Activated T-cell treated with anti-CD3 and anti-CD28 coated beads, Interleukin-2, amount 50 U/mL, for 72 hours (primary cell): Measurements from ENCODE around the gene HOXD9. TPM values are rescaled to one million over a fixed set of nuclear protein-coding genes. Genes with fewer than 3 reads are reported as not detected.

Experiments
- ATAC-seq, 2 donors: fragments of 150-1000 bp; cut with Tn5 transposase; replicated peaks in 1 of 2; 2 replicates each; pipeline ENCODE4 v1.10.0; 2021; ENCODE audit warnings: moderate library complexity in 2 of 2, mild to moderate bottlenecking in 1 of 2
- DNase-seq, 2 donors: peaks; one replicate each; pipeline ENCODE4 v3.0.0; 2021 to 2022; ENCODE audit warnings: mixed read lengths in 1 of 2
- H3K27ac Mint-ChIP-seq: one replicate; pipeline ENCODE4 v1.8.0; 2022; ENCODE audit warnings: mild to moderate bottlenecking, moderate library complexity, mixed read lengths
- H3K27me3 Mint-ChIP-seq: one replicate; pipeline ENCODE4 v1.8.0; 2022; ENCODE audit warnings: low read depth, mixed read lengths
- H3K36me3 Mint-ChIP-seq, 2 donors: one replicate each; pipeline ENCODE4 v1.8.0; 2022; ENCODE audit warnings: mixed read lengths in 2 of 2, mild to moderate bottlenecking in 1 of 2; ENCODE audit not compliant: insufficient read depth in 2 of 2
- H3K4me1 Mint-ChIP-seq: one replicate; pipeline ENCODE4 v1.8.0; 2022; ENCODE audit warnings: low read depth, mixed read lengths
- H3K4me3 Mint-ChIP-seq, 2 donors: one replicate each; pipeline ENCODE4 v1.8.0; 2022; ENCODE audit warnings: mild to moderate bottlenecking in 2 of 2, mixed read lengths in 2 of 2, moderate library complexity in 2 of 2
- H3K9me3 Mint-ChIP-seq, 2 donors: one replicate each; pipeline ENCODE4 v1.8.0; 2022; ENCODE audit warnings: mixed read lengths in 2 of 2
- total RNA-seq, 2 donors: library from RNA; stranded (reverse); gene quantifications; one replicate each; pipeline ENCODE4 v1.2.3, GENCODE V29; 2022

Gene HOXD9
- total RNA-seq, 2 donors from 2014 or later = not detected

DNA sequence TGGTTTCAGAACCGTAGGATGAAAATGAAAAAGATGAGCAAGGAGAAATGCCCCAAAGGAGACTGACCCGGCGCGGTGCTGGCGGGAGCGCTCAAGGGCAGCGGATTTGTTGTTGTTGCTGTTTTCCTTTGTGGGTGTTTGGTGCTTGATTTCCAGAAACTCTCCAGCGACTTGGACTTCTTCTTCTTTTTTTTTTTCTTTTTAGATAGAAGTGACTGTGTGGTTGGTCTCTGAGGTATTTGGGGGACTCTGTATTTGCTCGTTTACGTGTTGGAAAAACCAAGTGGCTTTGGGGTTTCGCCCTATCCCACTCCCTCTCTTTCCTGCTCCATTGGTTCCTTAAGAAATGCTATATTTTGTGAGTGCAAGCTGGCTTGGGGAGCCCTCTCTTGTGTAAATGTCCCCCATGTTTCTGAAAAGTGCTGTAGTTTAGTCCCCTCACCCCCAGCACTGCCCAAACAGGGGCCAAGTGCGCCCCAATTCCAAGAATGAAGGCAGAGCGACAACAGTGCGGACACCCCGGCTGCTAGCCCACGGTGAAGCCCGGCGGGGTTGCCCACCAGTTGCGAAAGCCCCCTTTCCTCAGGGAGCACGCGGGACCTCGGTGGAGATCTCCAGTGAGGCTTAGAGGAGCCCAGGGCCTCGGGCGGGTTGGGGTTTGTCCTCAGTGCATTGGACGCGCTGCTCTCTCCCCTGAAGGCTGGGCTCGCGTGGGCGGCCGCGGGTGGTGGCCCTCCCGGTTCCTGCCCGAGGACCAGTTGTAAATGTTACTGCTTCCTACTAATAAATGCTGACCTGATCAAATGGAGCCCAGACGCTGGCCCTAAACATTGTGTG, 1.8 kb downstream of the HOXD9 start:
- Mint-ChIP-seq H3K4me1 (peaks cover 26% of the 10 kb centered on the region), H3K27me3 (peaks cover 81% of the 10 kb centered on the region), H3K27ac (no peak overlapping the region), H3K4me3 (peak overlapping the region; percentile 10 to 50), H3K36me3 (peaks cover 0 to 2% of the 10 kb centered on the region in 2 donors), H3K9me3 (no peaks in the 10 kb centered on the region)
- ATAC-seq (no peak), DNase-seq (no peak)

GRCh38 chr2:176124947-176125771, 2.6 kb downstream of the HOXD9 start:
- H3K4me1 Mint-ChIP-seq = peaks cover 27% of the 10 kb centered on the region
- H3K27ac Mint-ChIP-seq = no peak overlapping the region
- peaks cover 73% of the 10 kb centered on the region for H3K27me3 Mint-ChIP-seq
- H3K4me3 Mint-ChIP-seq = no peak overlapping the region
- DNase-seq (no peak), ATAC-seq (no peak)
- H3K36me3 Mint-ChIP-seq = peaks cover 0 to 2% of the 10 kb centered on the region in 2 donors
- H3K9me3 Mint-ChIP-seq = no peaks in the 10 kb centered on the region

DNA sequence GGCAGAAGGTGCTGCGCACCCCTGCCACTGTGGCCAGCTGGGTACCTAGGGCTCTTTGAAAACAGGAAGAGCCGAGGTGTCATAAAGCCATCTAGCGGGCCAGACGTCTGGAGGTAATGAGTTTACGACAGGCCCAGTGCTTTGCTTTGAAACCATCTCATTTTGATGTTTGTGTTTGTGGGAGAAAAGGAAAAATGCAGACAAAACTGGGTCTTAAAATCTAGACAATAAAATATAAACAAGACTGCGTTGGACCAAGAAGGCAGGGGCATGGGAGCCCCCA, 3.2 kb downstream of the HOXD9 start:
- peaks cover 29% of the 10 kb centered on the region for H3K4me1 Mint-ChIP-seq
- DNase-seq (no peak), ATAC-seq (no peak)
- peaks cover 0 to 2% of the 10 kb centered on the region in 2 donors for H3K36me3 Mint-ChIP-seq
- H3K27me3 Mint-ChIP-seq = peaks cover 68% of the 10 kb centered on the region
- H3K9me3 Mint-ChIP-seq = no peaks in the 10 kb centered on the region
- H3K4me3 Mint-ChIP-seq = no peak overlapping the region
- H3K27ac Mint-ChIP-seq = no peak overlapping the region

GRCh38 chr2:176126929-176127773, 4.6 kb downstream of the HOXD9 start:
- Mint-ChIP-seq H3K4me1 (peaks cover 42% of the 10 kb centered on the region), H3K27ac (peak overlapping the region; percentile 63), H3K4me3 (no peak overlapping the region), H3K36me3 (peaks cover 0 to 2% of the 10 kb centered on the region in 2 donors), H3K9me3 (no peaks in the 10 kb centered on the region), H3K27me3 (peaks cover 75% of the 10 kb centered on the region)
- ATAC-seq (no peak), DNase-seq (peak; percentile 61 to 67)

DNA sequence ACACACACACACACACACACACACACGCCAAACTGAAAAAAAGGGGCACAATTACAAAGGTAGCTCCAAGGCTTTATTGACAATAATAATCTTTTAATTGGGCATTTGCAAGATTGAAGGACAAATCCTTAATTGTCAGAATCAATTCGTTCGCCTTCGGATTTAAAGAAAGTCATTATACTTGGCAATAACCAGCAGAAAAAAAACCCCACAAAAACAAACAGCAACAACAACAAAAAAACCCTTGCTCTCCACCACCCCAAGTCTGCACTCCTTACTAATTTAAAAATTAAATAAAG, 5.2 kb downstream of the HOXD9 start:
- Mint-ChIP-seq H3K36me3 (peaks cover 0 to 5% of the 10 kb centered on the region in 2 donors), H3K27ac (peak overlapping the region; percentile 74), H3K9me3 (no peaks in the 10 kb centered on the region), H3K4me3 (no peak overlapping the region), H3K27me3 (peaks cover 81% of the 10 kb centered on the region), H3K4me1 (peaks cover 46% of the 10 kb centered on the region)
- ATAC-seq (no peak), DNase-seq (no peak)

DNA sequence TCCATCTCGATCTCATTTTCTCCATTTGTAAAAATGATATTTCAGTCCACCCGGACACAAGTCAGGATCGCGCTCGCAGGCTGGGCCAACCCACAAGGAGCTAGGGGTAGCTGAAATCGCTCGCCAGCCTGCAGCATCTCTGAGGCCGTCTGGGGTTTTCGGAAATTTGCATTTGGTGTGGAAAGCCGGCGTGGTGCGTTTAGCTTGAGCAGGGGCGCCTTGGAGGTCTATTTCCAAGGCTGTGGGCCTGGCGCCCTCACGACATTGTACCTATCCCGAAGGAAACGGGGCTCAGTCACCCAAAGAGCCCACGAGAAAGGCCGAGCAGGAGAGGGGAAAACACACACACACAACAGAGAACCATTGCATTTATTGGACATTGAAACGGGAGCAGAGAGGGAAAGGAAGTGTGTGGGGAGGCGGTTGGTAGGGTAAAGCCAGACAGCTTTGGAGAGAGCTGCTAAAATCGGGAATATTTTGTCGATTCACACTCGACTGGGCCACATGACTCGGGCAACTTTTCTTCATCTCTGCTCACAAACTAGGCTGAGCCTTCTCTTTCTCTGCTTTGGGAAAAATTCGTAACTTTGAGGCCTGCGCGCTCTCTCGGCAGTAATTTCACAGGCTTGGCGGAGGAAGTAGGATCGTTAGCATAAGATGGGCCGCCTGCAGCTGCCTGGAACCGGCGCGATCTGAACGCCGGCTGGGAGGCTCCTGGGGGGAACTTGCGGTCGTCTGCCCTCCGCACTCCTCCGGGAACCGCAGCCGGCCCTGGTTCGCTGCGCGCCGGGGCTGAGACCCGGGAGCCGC, 5.9 kb downstream of the HOXD9 start:
- H3K9me3 Mint-ChIP-seq = no peaks in the 10 kb centered on the region
- H3K36me3 Mint-ChIP-seq = peaks cover 0 to 5% of the 10 kb centered on the region in 2 donors
- H3K27ac Mint-ChIP-seq = peak overlapping the region; percentile 74
- H3K27me3 Mint-ChIP-seq = peaks cover 86% of the 10 kb centered on the region
- ATAC-seq (no peak), DNase-seq (no peak)
- H3K4me3 Mint-ChIP-seq = peak overlapping the region; percentile 44 to 65
- peaks cover 46% of the 10 kb centered on the region for H3K4me1 Mint-ChIP-seq

DNA sequence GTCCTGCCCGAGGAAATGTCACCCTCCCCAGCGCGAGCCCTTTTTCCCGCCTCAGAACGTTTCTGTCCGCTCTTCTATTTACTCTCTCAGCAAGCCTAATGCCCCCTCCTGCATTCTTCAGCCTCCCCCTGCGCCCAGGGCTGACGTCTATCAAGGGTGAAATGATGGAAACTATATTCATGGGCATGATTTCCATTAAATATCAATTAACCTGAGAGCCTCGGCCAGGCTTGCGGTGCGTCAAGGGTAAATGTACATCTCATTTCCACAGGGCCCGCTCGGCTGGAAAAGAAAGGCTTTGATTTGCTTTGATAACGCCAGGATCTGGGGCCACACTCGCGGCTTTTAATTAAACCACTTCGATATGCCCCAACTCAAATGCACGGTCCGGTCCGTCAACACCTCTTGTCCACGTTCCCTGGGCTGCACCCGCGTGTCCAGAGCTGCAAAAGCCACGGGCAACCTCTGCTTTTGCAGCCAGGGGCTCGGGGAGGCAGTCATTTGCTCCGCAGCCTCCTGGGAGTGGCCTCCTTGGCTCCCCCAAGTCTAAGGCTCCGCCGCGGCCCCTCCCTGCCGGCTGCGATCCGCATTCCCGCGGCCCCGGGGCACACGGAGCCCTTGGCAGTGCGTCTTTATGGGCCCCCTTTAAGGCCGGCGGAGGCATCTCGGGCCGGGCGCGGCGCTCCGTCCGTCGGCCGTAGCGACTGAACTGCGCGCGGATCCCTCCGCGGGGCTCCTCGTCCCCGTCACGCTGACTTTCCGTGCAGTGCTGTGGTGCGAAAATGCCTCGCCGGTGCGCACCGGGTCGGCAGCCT, 6.7 kb downstream of the HOXD9 start, which contains the start of gene HOXD8:
HOXD8 (plus strand) TSS at position 724 of the 815 bp plus-strand sequence. CDS start 662 bp downstream, outside the sequence.
- peak within 1 kb of the TSS; percentile 45 to 74 for H3K4me3 Mint-ChIP-seq
- peak within 1 kb of the TSS; percentile 74 for H3K27ac Mint-ChIP-seq
- no peaks in the 10 kb centered on the region for H3K9me3 Mint-ChIP-seq
- H3K27me3 Mint-ChIP-seq = peaks cover 86% of the 10 kb centered on the region
- peaks cover 46% of the 10 kb centered on the region for H3K4me1 Mint-ChIP-seq
- DNase-seq (peak; percentile 35 to 44), ATAC-seq (peak in 1 of 2 donors; percentile 40)
- peaks cover 0 to 5% of the 10 kb centered on the region in 2 donors for H3K36me3 Mint-ChIP-seq

DNA sequence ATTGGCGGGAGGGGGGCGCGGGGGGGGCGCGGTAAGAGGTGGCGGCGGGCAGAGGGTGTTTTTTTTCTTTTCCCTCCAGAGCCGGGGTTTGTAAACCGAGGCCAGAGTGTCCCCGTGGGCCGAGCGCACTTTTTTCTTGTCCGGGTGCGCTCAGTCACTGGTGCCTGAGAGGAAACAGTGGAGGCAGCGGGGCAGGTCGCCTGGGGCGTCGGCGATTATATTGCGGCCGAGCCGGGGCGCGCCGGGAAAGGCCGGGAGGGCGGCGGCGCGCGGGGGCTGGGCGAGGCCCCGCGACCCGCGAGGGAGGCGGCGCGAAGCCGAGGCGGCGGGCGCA, 7.3 kb downstream of the HOXD9 start:
- no peak overlapping the region for H3K27ac Mint-ChIP-seq
- ATAC-seq = peak; percentile 16 to 22

DNA sequence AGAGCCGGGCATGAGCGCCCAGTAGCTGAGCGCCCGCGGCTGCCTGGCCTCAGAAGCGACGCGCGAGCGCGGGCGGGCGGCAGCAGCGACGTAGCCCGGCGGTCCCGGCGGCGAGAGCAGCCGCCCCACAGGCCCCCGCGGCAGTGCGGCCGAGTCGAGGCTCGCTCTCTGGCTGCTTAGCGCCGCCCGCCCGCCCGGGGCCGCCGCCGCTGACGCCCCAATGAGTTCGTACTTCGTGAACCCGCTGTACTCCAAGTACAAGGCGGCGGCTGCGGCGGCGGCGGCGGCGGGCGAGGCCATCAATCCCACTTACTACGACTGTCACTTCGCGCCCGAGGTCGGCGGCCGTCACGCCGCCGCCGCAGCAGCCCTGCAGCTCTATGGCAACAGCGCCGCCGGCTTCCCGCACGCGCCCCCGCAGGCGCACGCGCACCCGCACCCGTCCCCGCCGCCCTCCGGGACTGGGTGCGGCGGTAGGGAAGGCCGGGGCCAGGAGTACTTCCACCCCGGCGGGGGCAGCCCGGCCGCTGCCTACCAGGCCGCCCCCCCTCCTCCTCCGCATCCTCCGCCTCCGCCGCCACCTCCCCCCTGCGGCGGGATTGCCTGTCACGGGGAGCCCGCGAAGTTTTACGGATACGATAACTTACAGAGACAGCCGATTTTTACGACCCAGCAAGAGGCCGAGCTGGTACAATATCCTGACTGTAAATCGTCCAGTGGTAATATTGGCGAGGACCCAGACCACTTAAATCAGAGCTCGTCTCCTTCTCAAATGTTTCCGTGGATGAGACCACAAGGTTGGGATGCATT, 7.8 kb downstream of the HOXD9 start:
- ATAC-seq (peak; percentile 47 to 50), DNase-seq (peak; percentile 42 to 50)
- Mint-ChIP-seq H3K27ac (peak overlapping the region; percentile 93), H3K4me1 (peaks cover 49% of the 10 kb centered on the region), H3K27me3 (peaks cover 86% of the 10 kb centered on the region), H3K9me3 (no peaks in the 10 kb centered on the region), H3K4me3 (peak overlapping the region; percentile 74 to 84), H3K36me3 (peaks cover 0 to 3% of the 10 kb centered on the region in 2 donors)

More for the DNA sequence above, 7.3 kb downstream of the HOXD9 start:
- Mint-ChIP-seq H3K27me3 (peaks cover 86% of the 10 kb centered on the region), H3K9me3 (no peaks in the 10 kb centered on the region), H3K4me1 (peaks cover 46% of the 10 kb centered on the region), H3K36me3 (peaks cover 0 to 4% of the 10 kb centered on the region in 2 donors), H3K4me3 (peak overlapping the region; percentile 45 to 65)
- DNase-seq = no peak

DNA sequence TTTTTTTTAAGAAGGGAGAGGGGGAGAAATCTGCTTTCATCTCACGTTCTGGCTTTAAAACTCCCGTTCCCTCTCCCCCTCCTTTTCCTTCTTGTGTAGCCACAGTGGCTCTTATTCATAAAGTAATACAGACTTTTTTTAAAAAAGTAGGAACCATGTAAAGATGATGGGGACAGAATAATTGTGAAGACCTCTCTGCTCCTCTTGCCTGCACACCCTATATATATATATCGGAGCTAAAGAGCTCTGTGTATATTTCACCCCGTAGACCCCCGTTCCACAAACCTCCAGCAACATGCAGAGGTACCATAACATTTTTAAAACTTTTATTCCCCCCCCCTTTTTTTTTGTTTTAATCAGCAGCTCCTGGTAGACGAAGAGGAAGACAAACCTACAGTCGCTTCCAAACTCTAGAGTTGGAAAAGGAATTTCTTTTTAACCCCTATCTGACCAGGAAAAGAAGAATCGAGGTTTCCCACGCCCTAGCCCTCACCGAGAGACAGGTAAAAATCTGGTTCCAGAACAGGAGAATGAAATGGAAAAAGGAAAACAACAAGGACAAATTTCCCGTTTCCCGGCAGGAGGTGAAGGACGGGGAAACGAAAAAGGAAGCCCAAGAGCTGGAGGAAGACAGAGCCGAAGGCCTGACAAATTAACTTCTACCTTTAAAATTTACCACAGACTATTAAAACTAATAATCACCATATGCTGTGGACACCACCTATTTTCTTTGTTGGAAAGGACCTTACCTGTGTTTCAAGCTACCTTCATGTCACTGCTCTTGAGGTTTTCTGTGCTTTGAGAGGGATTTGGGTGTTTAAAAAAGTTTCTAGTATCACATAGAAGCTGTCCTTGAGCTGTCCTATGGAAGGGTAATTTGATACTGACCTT, 8.7 kb downstream of the HOXD9 start:
- Mint-ChIP-seq H3K36me3 (peaks cover 1 to 5% of the 10 kb centered on the region in 2 donors), H3K9me3 (no peaks in the 10 kb centered on the region), H3K4me3 (peak overlapping the region; percentile 74 to 84), H3K27ac (peak overlapping the region; percentile 93), H3K27me3 (peaks cover 86% of the 10 kb centered on the region), H3K4me1 (peaks cover 56% of the 10 kb centered on the region)
- no peak for DNase-seq
- no peak for ATAC-seq
